Ovary (tissue), 9 donors: ENCODE results near the gene PREB. TPM values are rescaled to one million over a fixed set of nuclear protein-coding genes. Genes with fewer than 3 reads are reported as not detected.

Experiments
- DNase-seq, 5 donors: peaks; one replicate each; pipeline ENCODE4 v3.0.0-alpha.2; 2019 to 2020
- H3K27ac ChIP-seq, 2 donors: fragments of 200-600 bp; one replicate each; pipeline versions ENCODE4 v1.5.1 to v1.8.0; 2019 to 2022
- H3K27me3 ChIP-seq: fragments of 200-600 bp; one replicate; pipeline ENCODE4 v1.8.0; 2022
- H3K36me3 ChIP-seq: fragments of 200-600 bp; sonication (generic); one replicate; pipeline ENCODE4 v1.5.1; 2019
- H3K4me1 ChIP-seq: one replicate; pipeline ENCODE4 v1.8.1; 2013; ENCODE audit warnings: mild to moderate bottlenecking, moderate library complexity; ENCODE audit not compliant: insufficient read depth
- H3K4me3 ChIP-seq: fragments of 200-600 bp; sonication (generic); one replicate; pipeline ENCODE4 v1.5.1; 2017
- H3K9me3 ChIP-seq, 2 donors: fragments of 200-600 bp in 1 of 2; sonication (generic) in 1 of 2; one replicate each; pipeline versions ENCODE4 v1.5.1 to v1.8.1; 2013 to 2019; ENCODE audit warnings: mild to moderate bottlenecking in 1 of 2, moderate library complexity in 1 of 2
- CTCF ChIP-seq, 3 donors: fragments of 450-650 bp in 2 of 3; fragments of 200-600 bp in 1 of 3; IDR thresholded peaks; one replicate each; pipeline versions ENCODE4 v1.5.1 to v1.8.0; 2016 to 2022; ENCODE audit warnings: antibody characterized with exemption in 3 of 3, mild to moderate bottlenecking in 1 of 3
- EP300 ChIP-seq: sonication (generic); formaldehyde crosslinking; IDR thresholded peaks from one replicate; pipeline ENCODE4 v1.6.1; 2017; ENCODE audit warnings: antibody characterized with exemption
- POLR2A ChIP-seq: fragments of 450-650 bp; IDR thresholded peaks from one replicate; pipeline ENCODE4 v1.6.1; 2017; ENCODE audit warnings: antibody characterized with exemption, mild to moderate bottlenecking, moderate library complexity
- WGBS, 3 donors: extraction: QIAGEN DNeasy Blood & Tissue Kit in 1 of 3; methylation state at CpG; one replicate each; pipeline versions ENCODE4 v1.1.5 to v1.1.7; 2013 to 2017; 5-methylcytosine and 5-hydroxymethylcytosine counted together
- intact Hi-C, 4 donors: fragments of 100-400 bp; cut with DNase I; formaldehyde crosslinking; loops; one replicate each; pipeline versions ENCODE4 v1.11.0 to v1.15.1; 2022 to 2023
- polyA plus RNA-seq, 2 donors: library from polyadenylated mRNA; stranded (reverse); fragments of 200-250 nt in 1 of 2; fragments of 350-450 nt in 1 of 2; fragmentation: Illumina TruSeq in 1 of 2; extraction: RNeasy Lipid Tissue Mini Kit (QIAGEN cat#74804) in 1 of 2; gene quantifications; one replicate each; pipeline ENCODE4 v1.2.3, GENCODE V29; 2013 to 2014
- total RNA-seq, 7 donors: library from RNA; depleted of rRNA in 2 of 7; stranded (reverse); fragments of >200 nt in 2 of 7; fragmentation: NEBNext Ultra II Directional in 3 of 7; extraction: Animal tissue kit (Norgen Biotek cat#: 25700) in 3 of 7; gene quantifications; one replicate each; pipeline versions ENCODE4 v1.1.0 to v1.2.4, GENCODE V29; 2016 to 2023
- donor health status: DM: no; HTN: no; CAD: no; lungs with moderate emphysema.
- donor health status: DM: no; HTN: no; CAD: no.
- donor health status: Bipolar disorder and iron deficiency.
- donor health status: DM: yes; HTN: yes; CAD: no.
- donor health status: DM: no; HTN: no; CAD: no.
- donor health status: DM: yes; HTN: yes; CAD: no.

PREB gene
- total and polyA plus RNA-seq, 9 donors: 42.7 to 113 (median 67.2) TPM

GRCh38 chr2:27136751-27137150, 2.3 kb upstream of the PREB start:
- H3K4me3 ChIP-seq: no peak overlapping the region
- H3K27ac ChIP-seq: no peak overlapping the region
- H3K4me1 ChIP-seq: peaks cover 6% of the 10 kb centered on the region
- no peaks in the 10 kb centered on the region for H3K9me3 ChIP-seq
- intact Hi-C loops: no loop called here
- TF ChIP-seq EP300: no peak
- no peak for TF ChIP-seq POLR2A
- TF ChIP-seq CTCF (IDR thresholded peaks at IDR 0.05): no peak
- 91 to 95% (median 91%) methylated on average over 7 of the region's 7 CpGs for WGBS, 3 donors
- DNase-seq: no peak
- no peaks in the 10 kb centered on the region for H3K36me3 ChIP-seq
- no peaks in the 10 kb centered on the region for H3K27me3 ChIP-seq

GRCh38 chr2:27135478-27135955, 1.1 kb upstream of the PREB start:
- H3K27me3 ChIP-seq: no peaks in the 10 kb centered on the region
- DNase-seq: no peak
- H3K9me3 ChIP-seq: no peaks in the 10 kb centered on the region
- no peaks in the 10 kb centered on the region for H3K36me3 ChIP-seq
- peaks cover 6% of the 10 kb centered on the region for H3K4me1 ChIP-seq
- WGBS, 3 donors: 87 to 91% (median 88%) methylated on average over 12 of the region's 12 CpGs
- H3K4me3 ChIP-seq: no peak overlapping the region
- intact Hi-C loops: no loop called here
- TF ChIP-seq EP300: no peak
- no peak for TF ChIP-seq CTCF (IDR thresholded peaks at IDR 0.05)
- TF ChIP-seq POLR2A: no peak
- peak overlapping the region in 1 of 2 donors; percentile 83 for H3K27ac ChIP-seq

GRCh38 chr2:27134781-27135477, 493 bp upstream of the PREB start:
- H3K4me3 ChIP-seq: no peak overlapping the region
- 50 to 59% (median 53%) methylated on average over 30 to 33 of the region's 33 CpGs for WGBS, 3 donors
- no peak for TF ChIP-seq EP300
- TF ChIP-seq CTCF (IDR thresholded peaks at IDR 0.05): no peak
- no peak for TF ChIP-seq POLR2A
- H3K27ac ChIP-seq: peak overlapping the region in 1 of 2 donors; percentile 83
- no peaks in the 10 kb centered on the region for H3K27me3 ChIP-seq
- no peaks in the 10 kb centered on the region for H3K9me3 ChIP-seq
- H3K4me1 ChIP-seq: peaks cover 6% of the 10 kb centered on the region
- intact Hi-C loops: loop anchor here in 3 of 4 donors (5.0 kb wide), 2 partner anchors 52 to 57 kb away; no protein-coding TSS in a partner anchor
- no peak for DNase-seq
- H3K36me3 ChIP-seq: no peaks in the 10 kb centered on the region

GRCh38 chr2:27133195-27133875, 1.1 kb downstream of the PREB start:
- Histone ChIP-seq H3K27ac (peak overlapping the region in 1 of 2 donors; percentile 83), H3K9me3 (no peaks in the 10 kb centered on the region), H3K27me3 (no peaks in the 10 kb centered on the region), H3K4me3 (peak overlapping the region; percentile 89), H3K36me3 (no peaks in the 10 kb centered on the region), H3K4me1 (peaks cover 6% of the 10 kb centered on the region)
- DNase-seq: peak in 1 of 5 donors; percentile 59
- 8 to 17% (median 11%) methylated on average over 14 of the region's 14 CpGs for WGBS, 3 donors
- no peak for TF ChIP-seq EP300
- no peak for TF ChIP-seq CTCF (IDR thresholded peaks at IDR 0.05)
- no peak for TF ChIP-seq POLR2A
- intact Hi-C loops: loop anchor here (2.0 to 5.0 kb wide), 3 partner anchors 54 to 59 kb away; no protein-coding TSS in a partner anchor
